Forelimb muscle (tissue), 1 donor: Measurements from ENCODE around the gene KIAA0930. TPM values are rescaled to one million over a fixed set of nuclear protein-coding genes. Genes with fewer than 3 reads are reported as not detected.
A peak's percentile ranks its signal among the peaks of the same experiment; 100 is the strongest.

Experiments used
- DNase-seq: peaks from one replicate; pipeline ENCODE4 v3.0.0-alpha.2; 2013; ENCODE audit warnings: low read depth
- polyA plus RNA-seq: library from polyadenylated mRNA; unstranded; fragments of 120-200 nt; gene quantifications from one replicate; pipeline ENCODE4 v1.2.1, GENCODE V29; 2013; ENCODE audit not compliant: insufficient read length

The KIAA0930 gene
- polyA plus RNA-seq, 1 donor = 14.2 TPM

GRCh38 chr22:45216133-45217003, 24.3 kb downstream of the KIAA0930 start:
- DNase-seq = no peak

DNA sequence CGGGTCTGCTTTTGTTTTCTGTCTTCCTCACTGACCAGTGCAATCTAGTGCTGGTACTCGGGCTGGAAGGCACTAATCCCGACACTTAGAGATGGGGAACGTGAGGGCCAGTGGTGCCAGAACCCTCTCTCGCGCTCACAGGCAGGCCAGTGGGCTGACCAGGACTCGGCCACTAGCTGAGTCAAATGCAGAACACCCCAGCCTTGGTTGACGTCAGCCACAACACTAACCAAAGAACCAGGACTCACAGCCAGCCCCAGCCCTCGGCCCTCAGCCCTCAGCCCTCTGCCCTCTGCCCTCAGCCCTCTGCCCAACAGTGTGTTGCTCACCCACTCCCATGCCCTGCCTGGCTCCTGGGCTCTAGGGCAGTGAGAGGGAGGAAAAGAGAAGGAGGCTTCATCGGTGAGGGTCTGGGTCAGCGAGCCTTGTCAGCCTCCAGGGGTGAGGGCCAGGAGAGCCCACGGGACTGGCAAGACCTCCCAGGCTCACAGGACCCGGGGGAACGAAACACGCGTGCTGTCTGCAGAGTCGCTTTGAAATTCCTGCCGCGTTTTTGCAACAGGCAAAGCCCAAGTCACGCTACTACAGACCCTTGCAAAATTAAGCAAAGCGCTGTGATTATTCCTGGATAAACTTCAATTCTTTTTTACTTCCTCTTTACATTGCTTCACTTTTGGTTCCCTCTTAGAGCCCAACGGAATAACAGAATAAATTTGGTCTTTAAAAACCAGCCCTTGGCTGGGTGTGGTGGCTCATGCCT, 27.5 kb downstream of the KIAA0930 start:
- no peak for DNase-seq

GRCh38 chr22:45212306-45212709, 28.4 kb downstream of the KIAA0930 start:
- no peak for DNase-seq

GRCh38 chr22:45211848-45212247, 28.8 kb downstream of the KIAA0930 start:
- DNase-seq = no peak

GRCh38 chr22:45211435-45211834, 29.3 kb downstream of the KIAA0930 start:
- DNase-seq = no peak

GRCh38 chr22:45210991-45211390, 29.7 kb downstream of the KIAA0930 start:
- DNase-seq = peak; percentile 40

DNA sequence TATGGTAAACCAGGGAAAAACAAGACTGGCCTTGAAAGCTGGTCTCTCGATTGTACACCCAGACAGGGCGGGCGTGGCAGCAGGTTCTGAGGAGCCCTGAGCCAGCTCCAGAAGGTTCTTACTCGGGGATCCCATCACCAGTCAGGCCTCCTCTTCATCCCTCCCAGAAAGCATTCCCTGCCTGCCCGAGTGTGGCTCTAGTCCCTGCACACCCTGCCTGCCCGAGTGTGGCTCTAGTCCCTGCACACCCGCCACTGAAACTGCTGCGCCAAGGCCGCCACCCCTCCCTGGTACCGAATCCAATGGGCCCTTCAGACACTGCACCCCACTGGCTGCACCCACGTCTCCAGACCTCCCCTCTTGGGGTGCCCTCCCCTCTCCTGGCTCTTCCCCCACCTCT, 30.1 kb downstream of the KIAA0930 start:
- DNase-seq = no peak

- DNase-seq = no peak
Observed at GRCh38 chr22:45210174-45210573, 30.5 kb downstream of the KIAA0930 start.

DNA sequence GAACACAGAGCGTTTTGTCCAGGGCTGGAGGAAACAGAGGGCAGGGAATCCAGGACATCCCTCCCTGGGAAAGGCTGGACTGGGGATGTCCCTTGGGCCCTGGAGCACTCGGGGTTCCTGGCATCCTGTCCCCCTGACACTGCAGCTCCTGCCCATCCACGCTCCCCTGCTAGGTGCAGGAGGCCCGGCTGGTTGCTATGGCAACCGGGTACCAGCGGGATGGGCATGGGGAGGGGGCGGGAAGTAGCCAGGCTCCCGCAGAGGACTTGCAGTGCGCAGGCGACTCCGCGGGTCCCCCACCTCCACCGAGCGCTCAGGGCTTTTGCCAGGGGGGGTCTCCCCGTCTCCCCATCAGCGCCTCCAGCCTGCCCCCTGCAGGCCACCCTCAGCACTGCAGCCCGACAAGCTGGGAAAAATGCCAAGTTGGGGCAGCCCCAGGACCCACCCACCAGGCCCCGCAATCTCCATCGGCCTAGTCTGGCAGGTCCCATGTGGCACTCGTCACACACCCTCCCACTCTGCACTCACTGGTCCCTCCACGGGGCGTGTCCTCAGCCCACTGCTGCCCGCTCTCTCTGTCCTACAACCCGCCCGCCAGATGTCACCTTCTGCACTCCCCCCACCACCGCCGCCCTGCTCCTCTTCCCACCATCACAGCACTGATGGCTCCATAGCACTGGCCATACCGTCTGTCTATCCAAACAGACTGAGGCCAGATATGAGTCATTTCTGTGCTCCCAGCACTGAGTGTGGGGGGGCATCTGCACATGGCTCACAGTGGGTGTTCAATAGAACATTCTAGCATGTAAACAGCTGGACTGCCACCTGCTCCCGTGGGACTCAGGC, 31.5 kb downstream of the KIAA0930 start:
- no peak for DNase-seq

- DNase-seq = no peak
Observed at GRCh38 chr22:45208696-45208992, 32.0 kb downstream of the KIAA0930 start.

GRCh38 chr22:45207981-45208664, 32.6 kb downstream of the KIAA0930 start:
- DNase-seq = no peak

- no peak for DNase-seq
Observed at GRCh38 chr22:45207533-45207932, 33.2 kb downstream of the KIAA0930 start.

- no peak for DNase-seq
Observed at GRCh38 chr22:45206233-45206632, 34.5 kb downstream of the KIAA0930 start.

DNA sequence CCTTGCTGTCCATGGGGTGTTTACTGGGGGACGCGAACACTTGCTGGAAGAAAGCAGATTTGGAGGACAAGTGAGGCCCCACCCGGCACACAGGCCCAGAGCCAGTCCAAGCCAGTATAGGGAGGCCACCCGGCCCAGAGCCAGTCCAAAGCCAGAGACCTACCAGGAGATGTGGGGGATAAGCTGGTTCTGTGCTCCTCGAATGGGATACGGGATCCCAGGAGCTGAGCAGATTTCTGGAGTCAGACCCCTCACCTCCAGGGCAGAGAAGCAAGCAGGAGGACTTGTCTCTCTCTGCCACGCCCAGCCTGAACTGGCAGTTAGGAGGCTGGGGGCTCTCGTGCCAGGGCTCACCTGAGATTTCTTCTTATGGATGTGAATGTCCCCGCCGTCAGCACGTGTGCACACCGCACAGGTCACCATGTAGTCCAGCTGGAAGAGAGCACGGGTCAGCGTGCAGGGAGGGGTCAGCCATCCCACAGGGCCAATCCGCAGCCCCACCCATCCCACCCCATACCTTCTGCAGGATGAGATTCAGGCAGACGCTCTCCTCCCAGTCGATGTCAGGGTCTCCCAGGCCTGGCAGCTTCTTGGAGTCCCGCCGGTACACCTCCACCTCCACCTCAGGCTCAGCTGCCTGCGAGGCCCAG, 35.3 kb downstream of the KIAA0930 start:
- DNase-seq = no peak

DNA sequence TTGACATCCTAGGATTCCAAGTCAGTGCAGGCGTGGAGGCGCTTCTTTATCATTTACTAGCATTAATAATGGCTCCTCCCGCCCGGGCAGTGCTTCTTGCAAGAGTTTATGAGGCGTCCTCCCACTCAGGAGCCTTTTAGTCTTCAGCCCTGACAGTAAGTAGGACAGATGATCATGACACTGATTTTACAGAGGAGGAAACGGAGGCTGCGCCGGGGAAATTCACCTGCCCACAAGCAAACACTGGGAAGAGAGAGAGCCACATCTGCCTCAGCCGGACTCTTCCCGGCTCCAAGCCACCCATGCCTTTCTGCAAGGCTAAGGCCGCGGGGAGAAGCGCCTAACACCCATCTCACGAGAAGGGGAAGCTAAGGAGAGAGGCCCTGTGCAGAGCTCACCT, 35.9 kb downstream of the KIAA0930 start:
- DNase-seq = no peak

- no peak for DNase-seq
Observed at GRCh38 chr22:45204241-45204640, 36.5 kb downstream of the KIAA0930 start.

DNA sequence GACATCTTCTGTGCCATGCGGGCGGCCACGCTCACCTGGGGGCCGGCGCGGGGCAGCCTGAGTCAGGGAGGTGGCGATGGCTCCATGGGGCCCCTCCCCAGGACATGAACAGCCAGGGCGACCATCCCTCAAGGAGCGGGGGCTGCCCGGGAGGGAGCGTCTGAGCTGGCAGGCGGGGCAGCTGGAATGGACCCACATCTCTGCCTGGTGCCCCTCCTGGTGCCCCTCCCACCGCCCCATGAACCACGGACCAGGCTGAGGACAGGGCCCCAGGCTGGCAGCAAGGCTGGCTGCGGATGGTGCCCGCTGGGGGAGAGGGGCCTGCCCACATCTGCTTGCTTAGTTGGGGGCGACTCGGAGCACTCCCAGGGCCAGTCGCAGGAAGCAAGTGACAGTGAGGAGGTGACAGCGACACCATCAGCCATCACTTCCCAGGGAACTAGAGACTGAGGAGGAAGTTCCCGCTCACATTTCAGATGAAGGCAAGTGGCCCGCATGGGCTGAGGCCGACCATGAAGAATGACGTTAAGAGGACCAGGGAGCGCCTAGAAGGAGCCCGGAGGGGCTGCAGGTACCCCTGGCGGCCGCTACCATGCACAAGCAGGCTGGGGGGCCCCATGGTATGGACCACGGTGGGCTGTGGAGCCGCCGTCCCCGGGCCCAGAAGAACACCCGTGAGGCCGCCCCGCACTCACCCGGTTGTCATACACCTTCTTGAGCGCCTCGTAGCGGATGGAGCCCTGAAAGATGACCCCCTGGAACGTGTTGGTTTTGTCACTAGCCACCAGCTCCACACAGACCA, 37.3 kb downstream of the KIAA0930 start:
- DNase-seq = no peak

DNA sequence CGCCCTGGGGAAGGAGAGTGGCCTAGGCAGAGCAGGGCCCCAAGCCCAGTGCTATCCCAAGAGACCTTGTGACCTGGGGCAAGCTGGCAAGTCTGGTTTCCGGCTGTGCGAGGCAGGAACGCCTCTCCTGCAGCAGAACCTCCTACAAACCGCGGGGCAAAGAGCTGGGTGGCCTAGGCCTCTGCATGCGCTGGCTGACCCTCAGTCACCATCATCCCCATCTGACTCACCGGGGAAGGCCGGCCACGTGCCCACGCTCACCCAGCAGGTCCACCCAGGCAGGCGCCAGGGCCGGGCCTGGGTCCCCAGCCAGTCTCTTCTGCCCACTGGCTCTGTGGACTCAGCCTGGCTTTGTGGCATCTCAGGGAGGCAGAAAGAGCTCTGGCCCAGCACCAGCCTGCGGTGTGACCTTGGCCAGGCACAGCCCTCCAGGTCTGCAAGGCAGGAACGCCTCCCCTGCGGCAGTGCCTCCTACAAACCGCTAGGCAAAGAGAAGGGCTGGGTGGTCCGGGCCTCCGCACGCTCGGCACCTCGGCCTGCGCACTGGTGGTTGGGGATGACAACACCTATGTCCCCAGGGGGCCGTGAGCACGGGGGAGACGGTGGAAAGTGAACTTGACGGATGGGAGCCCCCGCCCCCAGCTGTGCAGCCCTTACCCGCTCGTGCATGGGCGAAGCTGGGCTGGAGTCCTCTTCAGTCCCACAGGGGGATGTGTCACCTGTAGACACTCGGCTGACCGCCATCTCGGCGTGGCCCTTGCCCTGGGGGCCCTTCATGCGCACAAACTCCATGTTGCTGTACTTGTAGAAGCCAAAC, 38.2 kb downstream of the KIAA0930 start:
- no peak for DNase-seq

- DNase-seq = no peak
Observed at GRCh38 chr22:45201678-45202332, 38.9 kb downstream of the KIAA0930 start.
